OCI-LY7 (cell line): ENCODE data around the gene MPPED1. TPM values are rescaled to one million over a fixed set of nuclear protein-coding genes. Genes with fewer than 3 reads are reported as not detected.

ENCODE experiments used
- BruUV-seq: library from RNA; stranded (reverse); fragments of 400-500 nt; replicated peaks from 2 replicates; lab custom pipeline; 2021; lab: Mats Ljungman, UMichigan
- CTCF ChIA-PET: fragments of 300-600 bp; sonication (Branson Sonifier 250); formaldehyde crosslinking; loops from one replicate; lab custom pipeline; 2022; ENCODE audit warnings: antibody characterized with exemption; ENCODE audit not compliant: unreplicated experiment; lab: Charles Lee
- POLR2A ChIA-PET: fragments of 300-600 bp; sonication (Branson Sonifier 250); formaldehyde crosslinking; loops from one replicate; lab custom pipeline; 2022; ENCODE audit warnings: antibody characterized with exemption; lab: Charles Lee
- DNase-seq: peaks from one replicate; pipeline ENCODE4 v3.0.0-alpha.2; 2015; ENCODE audit warnings: low spot score
- H2AFZ ChIP-seq: fragments of 200-600 bp; sonication (generic), shearing (Covaris generic); 2 replicates; pipeline ENCODE4 v1.6.1; 2014; ENCODE audit warnings: mild to moderate bottlenecking, antibody characterized with exemption, low read length, moderate library complexity
- H3K27ac ChIP-seq: fragments of 200-600 bp; sonication (generic); 2 replicates; pipeline ENCODE4 v1.5.1; 2014; ENCODE audit warnings: mixed run types, low read depth, mild to moderate bottlenecking, moderate library complexity, low read length, inconsistent platforms; ENCODE audit not compliant: poor library complexity, severe bottlenecking
- H3K36me3 ChIP-seq: fragments of 200-600 bp; sonication (generic); 2 replicates; pipeline ENCODE4 v1.6.1; 2014; ENCODE audit warnings: mild to moderate bottlenecking, antibody characterized with exemption, low read length, moderate library complexity, mixed read lengths; ENCODE audit not compliant: insufficient read depth
- H3K4me1 ChIP-seq: fragments of 200-600 bp; sonication (generic); 2 replicates; pipeline ENCODE4 v1.5.1; 2014; ENCODE audit warnings: mild to moderate bottlenecking, low read length; ENCODE audit not compliant: insufficient read depth, poor library complexity, severe bottlenecking
- H3K4me2 ChIP-seq: fragments of 200-600 bp; sonication (generic); 2 replicates; pipeline ENCODE4 v1.6.1; 2014; ENCODE audit warnings: mild to moderate bottlenecking, low read length
- H3K4me3 ChIP-seq: fragments of 200-600 bp; sonication (generic); 2 replicates; pipeline ENCODE4 v1.5.1; 2014; ENCODE audit warnings: mild to moderate bottlenecking, low read depth, low read length; ENCODE audit not compliant: poor library complexity, severe bottlenecking
- H3K79me2 ChIP-seq: fragments of 200-600 bp; sonication (generic); 2 replicates; pipeline ENCODE4 v1.6.1; 2016; ENCODE audit warnings: low read depth, mild to moderate bottlenecking, low read length, moderate library complexity, mixed read lengths; ENCODE audit not compliant: insufficient read depth
- H3K9me2 ChIP-seq: fragments of 200-600 bp; sonication (generic); 2 replicates; pipeline ENCODE4 v1.6.1; 2016; ENCODE audit warnings: mild to moderate bottlenecking, low read length, mixed read lengths; ENCODE audit not compliant: insufficient read depth
- H3K9me3 ChIP-seq: fragments of 200-600 bp; sonication (generic); 2 replicates; pipeline ENCODE4 v1.6.1; 2014; ENCODE audit warnings: mild to moderate bottlenecking, mixed run types, low read length, mixed read lengths
- H4K20me1 ChIP-seq: fragments of 200-600 bp; sonication (generic); 2 replicates; pipeline ENCODE4 v1.6.1; 2014; ENCODE audit warnings: mild to moderate bottlenecking, antibody characterized with exemption, low read length, moderate library complexity, mixed read lengths; ENCODE audit not compliant: insufficient read depth
- CTCF ChIP-seq: fragments of 200-600 bp; sonication (generic); conservative IDR thresholded peaks from 2 replicates; pipeline ENCODE4 v1.5.1; 2014; ENCODE audit warnings: mild to moderate bottlenecking, antibody characterized with exemption, low read length, moderate library complexity, mixed read lengths
- EZH2phosphoT487 ChIP-seq: fragments of 200-600 bp; sonication (generic); IDR thresholded peaks from 2 replicates; pipeline ENCODE4 v1.6.1; 2018; ENCODE audit warnings: low read depth, borderline replicate concordance, mild to moderate bottlenecking, mixed run types, antibody characterized with exemption, low read length, moderate library complexity, mixed read lengths
- intact Hi-C: fragments of 100-400 bp; cut with micrococcal nuclease; formaldehyde crosslinking; loops from one replicate; pipeline ENCODE4 v1.10.0; 2022; ENCODE audit not compliant: unreplicated experiment
- total RNA-seq, 2 experiments: library from RNA; depleted of rRNA in 1 of 2; stranded (reverse); fragments of >200 nt in 1 of 2; shearing (Covaris generic) in 1 of 2; gene quantifications; 2 replicates each; pipeline ENCODE4 v1.2.3, GENCODE V29; 2014 to 2022

MPPED1 gene
- total RNA-seq, 2 experiments from 2014 or later: not detected

DNA sequence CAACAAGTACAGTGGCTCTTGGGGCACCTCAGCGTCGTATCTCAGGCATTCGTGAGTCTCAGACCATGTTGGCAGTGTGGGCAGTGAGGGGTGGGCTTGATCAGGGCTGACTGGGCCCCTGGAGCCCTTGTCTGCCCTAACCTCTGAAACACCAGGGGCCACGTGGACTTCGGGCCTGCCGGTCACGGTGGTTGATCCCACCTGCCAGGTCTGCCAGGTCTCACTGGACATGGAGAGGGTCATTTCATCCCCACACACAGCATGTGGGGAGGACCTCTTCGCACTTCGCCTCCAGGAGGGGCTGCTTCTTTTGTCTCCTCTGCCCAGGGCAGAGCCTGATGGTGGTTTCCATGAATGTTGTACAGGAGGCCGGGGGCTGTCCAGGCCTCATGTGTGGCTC lies 77.1 kb downstream of the MPPED1 start:
- intact Hi-C loops: no loop called here
- Histone ChIP-seq H3K79me2 (no peaks in the 10 kb centered on the region), H3K36me3 (no peaks in the 10 kb centered on the region), H3K9me3 (no peaks in the 10 kb centered on the region), H3K4me1 (no peaks in the 10 kb centered on the region), H3K4me3 (no peak overlapping the region), H4K20me1 (no peaks in the 10 kb centered on the region), H3K27ac (no peak overlapping the region), H3K4me2 (no peak overlapping the region), H2AFZ (no peak overlapping the region), H3K9me2 (no peaks in the 10 kb centered on the region)
- BruUV-seq: no TSS peak
- no peak for DNase-seq
- POLR2A ChIA-PET: no interaction called here
- CTCF ChIA-PET: no interaction called here
- TF ChIP-seq CTCF (no peak), EZH2phosphoT487 (no peak)

DNA sequence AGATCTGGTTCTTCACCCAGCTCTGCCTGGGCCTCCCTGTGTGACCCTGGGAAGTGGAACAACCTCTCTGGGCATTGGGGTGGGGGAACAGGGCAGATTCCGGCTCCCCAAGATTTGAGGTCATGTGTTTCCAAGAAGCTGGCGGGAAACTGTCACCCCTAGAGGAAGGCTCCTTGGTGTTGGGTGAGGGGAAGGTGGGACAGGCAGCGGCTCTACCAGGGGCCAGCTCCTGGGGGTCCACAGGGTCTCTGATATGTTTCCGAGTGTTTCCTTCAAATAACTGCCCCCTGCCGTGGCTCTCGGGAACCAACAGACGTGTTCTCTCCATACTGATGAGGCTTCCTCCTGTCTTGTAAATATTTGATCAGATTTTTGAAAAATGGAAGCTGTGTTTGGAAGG lies 78.5 kb downstream of the MPPED1 start:
- no peaks in the 10 kb centered on the region for H3K36me3 ChIP-seq
- H4K20me1 ChIP-seq: no peaks in the 10 kb centered on the region
- H3K9me3 ChIP-seq: no peaks in the 10 kb centered on the region
- no peak for TF ChIP-seq CTCF
- no peak for TF ChIP-seq EZH2phosphoT487
- no peak for DNase-seq
- H3K79me2 ChIP-seq: no peaks in the 10 kb centered on the region
- intact Hi-C loops: no loop called here
- no peak overlapping the region for H2AFZ ChIP-seq
- no peak overlapping the region for H3K27ac ChIP-seq
- H3K4me3 ChIP-seq: no peak overlapping the region
- no TSS peak for BruUV-seq
- H3K9me2 ChIP-seq: no peaks in the 10 kb centered on the region
- CTCF ChIA-PET: no interaction called here
- H3K4me2 ChIP-seq: no peak overlapping the region
- POLR2A ChIA-PET: no interaction called here
- no peaks in the 10 kb centered on the region for H3K4me1 ChIP-seq

- intact Hi-C loops: no loop called here
- H3K4me2 ChIP-seq: no peak overlapping the region
- DNase-seq: no peak
- no peak overlapping the region for H3K4me3 ChIP-seq
- no peak overlapping the region for H2AFZ ChIP-seq
- H4K20me1 ChIP-seq: no peaks in the 10 kb centered on the region
- H3K4me1 ChIP-seq: no peaks in the 10 kb centered on the region
- CTCF ChIA-PET: no interaction called here
- H3K36me3 ChIP-seq: no peaks in the 10 kb centered on the region
- TF ChIP-seq EZH2phosphoT487 (no peak), CTCF (no peak)
- POLR2A ChIA-PET: no interaction called here
- H3K9me3 ChIP-seq: no peaks in the 10 kb centered on the region
- H3K79me2 ChIP-seq: no peaks in the 10 kb centered on the region
- H3K27ac ChIP-seq: no peak overlapping the region
- no peaks in the 10 kb centered on the region for H3K9me2 ChIP-seq
- no TSS peak for BruUV-seq
Observed at GRCh38 chr22:43491177-43491576, 79.4 kb downstream of the MPPED1 start.
